Breast epithelium (tissue), 4 donors: ENCODE measurements around the gene POLR2H. TPM values are rescaled to one million over a fixed set of nuclear protein-coding genes. Genes with fewer than 3 reads are reported as not detected.
A peak's percentile ranks its signal among the peaks of the same experiment; 100 is the strongest.

Source experiments
- DNase-seq, 2 donors: peaks; one replicate each; pipeline ENCODE4 v3.0.0-alpha.2; 2019; ENCODE audit warnings: low spot score in 2 of 2
- H3K27ac ChIP-seq, 2 donors: fragments of 200-600 bp; sonication (generic) in 1 of 2; one replicate each; pipeline ENCODE4 v1.5.1; 2016 to 2019; ENCODE audit warnings: mild to moderate bottlenecking in 1 of 2
- H3K27me3 ChIP-seq, 2 donors: fragments of 200-600 bp; sonication (generic) in 1 of 2; one replicate each; pipeline versions ENCODE4 v1.5.1 to v1.6.0; 2017 to 2019; ENCODE audit warnings: control low read depth in 1 of 2, mild to moderate bottlenecking in 1 of 2
- H3K36me3 ChIP-seq: fragments of 200-600 bp; one replicate; pipeline ENCODE4 v1.5.1; 2019
- H3K4me1 ChIP-seq, 2 donors: fragments of 200-600 bp; sonication (generic); one replicate each; pipeline ENCODE4 v1.5.1; 2016 to 2019; ENCODE audit warnings: control low read depth in 1 of 2
- H3K4me3 ChIP-seq, 3 donors: fragments of 200-600 bp; sonication (generic); 1 replicate in 2 of 3; 2 replicates in 1 of 3; pipeline ENCODE4 v1.5.1; 2016 to 2019; ENCODE audit warnings: mild to moderate bottlenecking in 3 of 3, moderate library complexity in 2 of 3
- H3K9me3 ChIP-seq, 2 donors: fragments of 200-600 bp; sonication (generic) in 1 of 2; one replicate each; pipeline ENCODE4 v1.5.1; 2016 to 2019; ENCODE audit warnings: control low read depth in 1 of 2
- CTCF ChIP-seq, 3 donors: fragments of 450-650 bp; IDR thresholded peaks; one replicate each; pipeline ENCODE4 v1.5.1; 2016 to 2017; ENCODE audit warnings: antibody characterized with exemption in 3 of 3, mild to moderate bottlenecking in 3 of 3, moderate library complexity in 3 of 3
- POLR2A ChIP-seq: fragments of 450-650 bp; IDR thresholded peaks from one replicate; pipeline ENCODE4 v1.6.1; 2016; ENCODE audit warnings: antibody characterized with exemption, mild to moderate bottlenecking, moderate library complexity
- POLR2AphosphoS5 ChIP-seq, 3 donors: sonication (generic); formaldehyde crosslinking; IDR thresholded peaks; one replicate each; pipeline ENCODE4 v1.6.1; 2017; ENCODE audit warnings: antibody characterized with exemption in 3 of 3
- intact Hi-C: fragments of 100-400 bp; cut with DNase I; formaldehyde crosslinking; loops from one replicate; pipeline ENCODE4 v1.15.1; 2023; ENCODE audit warnings: low total_unique reads
- total RNA-seq, 3 donors: library from RNA; depleted of rRNA; stranded (reverse); fragments of >200 nt; gene quantifications; one replicate each; pipeline ENCODE4 v1.1.0, GENCODE V29; 2016

The POLR2H gene
- total RNA-seq, 3 donors from 2014 or later, result 63.7 to 101 (median 99.5) TPM

GRCh38 chr3:184327171-184327570 is 34.3 kb upstream of the POLR2H start:
- Histone ChIP-seq H3K36me3 (peaks cover 50% of the 10 kb centered on the region), H3K27ac (no peak overlapping the region), H3K27me3 (no peaks in the 10 kb centered on the region), H3K4me3 (no peak overlapping the region), H3K4me1 (no peaks in the 10 kb centered on the region), H3K9me3 (no peaks in the 10 kb centered on the region)
- DNase-seq, result no peak
- TF ChIP-seq POLR2AphosphoS5 (IDR thresholded peaks at IDR 0.05) (no peak), POLR2A (no peak), CTCF (IDR thresholded peaks at IDR 0.05) (no peak)
- intact Hi-C loops, result no loop called here

- Histone ChIP-seq H3K9me3 (no peaks in the 10 kb centered on the region), H3K4me3 (no peak overlapping the region), H3K27ac (no peak overlapping the region), H3K36me3 (peaks cover 38% of the 10 kb centered on the region), H3K4me1 (no peaks in the 10 kb centered on the region), H3K27me3 (no peaks in the 10 kb centered on the region)
- intact Hi-C loops, result no loop called here
- no peak for DNase-seq
- TF ChIP-seq CTCF (IDR thresholded peaks at IDR 0.05), result no peak
- TF ChIP-seq POLR2AphosphoS5 (IDR thresholded peaks at IDR 0.05), result no peak
- TF ChIP-seq POLR2A, result no peak
Measured at GRCh38 chr3:184328516-184328915, 33.0 kb upstream of the POLR2H start.

GRCh38 chr3:184332370-184333090 is 29.0 kb upstream of the POLR2H start:
- TF ChIP-seq POLR2A (no peak), CTCF (IDR thresholded peaks at IDR 0.05) (no peak), POLR2AphosphoS5 (IDR thresholded peaks at IDR 0.05) (peak in 1 of 3 donors; percentile 41)
- Histone ChIP-seq H3K27ac (peak overlapping the region; percentile 74 to 98), H3K4me3 (no peak overlapping the region), H3K4me1 (no peaks in the 10 kb centered on the region), H3K36me3 (peaks cover 20% of the 10 kb centered on the region), H3K27me3 (no peaks in the 10 kb centered on the region), H3K9me3 (no peaks in the 10 kb centered on the region)
- no peak for DNase-seq
- intact Hi-C loops, result no loop called here

GRCh38 chr3:184333190-184333589 is 28.3 kb upstream of the POLR2H start:
- peaks cover 13% of the 10 kb centered on the region for H3K36me3 ChIP-seq
- DNase-seq, result no peak
- H3K4me3 ChIP-seq, result no peak overlapping the region
- TF ChIP-seq CTCF (IDR thresholded peaks at IDR 0.05) (no peak), POLR2AphosphoS5 (IDR thresholded peaks at IDR 0.05) (no peak), POLR2A (no peak)
- H3K27ac ChIP-seq, result peak overlapping the region; percentile 74 to 98
- intact Hi-C loops, result no loop called here
- H3K9me3 ChIP-seq, result no peaks in the 10 kb centered on the region
- peaks cover 6% of the 10 kb centered on the region in 2 donors for H3K4me1 ChIP-seq
- no peaks in the 10 kb centered on the region for H3K27me3 ChIP-seq

GRCh38 chr3:184333700-184334099 is 27.8 kb upstream of the POLR2H start:
- DNase-seq, result no peak

More at GRCh38 chr3:184333700-184334099, 27.8 kb upstream of the POLR2H start:
- H3K27me3 ChIP-seq, result no peaks in the 10 kb centered on the region
- peaks cover 8 to 11% of the 10 kb centered on the region in 2 donors for H3K4me1 ChIP-seq
- H3K4me3 ChIP-seq, result no peak overlapping the region
- intact Hi-C loops, result no loop called here
- TF ChIP-seq CTCF (IDR thresholded peaks at IDR 0.05) (no peak), POLR2A (no peak), POLR2AphosphoS5 (IDR thresholded peaks at IDR 0.05) (no peak)
- H3K36me3 ChIP-seq, result peaks cover 9% of the 10 kb centered on the region
- H3K9me3 ChIP-seq, result no peaks in the 10 kb centered on the region
- peak overlapping the region; percentile 98 for H3K27ac ChIP-seq
